RCC 7860 (cell line): ENCODE data around the gene CLDN2.
"Not testable (repeated sequence)": the region's sequence is repeated elsewhere in the genome, so short reads cannot be mapped to it uniquely, and the experiment has no call there.

Experiments used
- DNase-seq: peaks from one replicate; pipeline ENCODE4 v3.0.0-alpha.2; 2015; ENCODE audit warnings: low spot score
- FAIRE-seq: peaks from 2 replicates; lab custom pipeline; 2012; peaks lifted over from hg19 to GRCh38; lab: Jason Lieb, UNC

The CLDN2 gene, protein sequence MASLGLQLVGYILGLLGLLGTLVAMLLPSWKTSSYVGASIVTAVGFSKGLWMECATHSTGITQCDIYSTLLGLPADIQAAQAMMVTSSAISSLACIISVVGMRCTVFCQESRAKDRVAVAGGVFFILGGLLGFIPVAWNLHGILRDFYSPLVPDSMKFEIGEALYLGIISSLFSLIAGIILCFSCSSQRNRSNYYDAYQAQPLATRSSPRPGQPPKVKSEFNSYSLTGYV

GRCh38 chrX:106919932-106920452 is at the start of gene CLDN2:
CLDN2 (plus strand) TSS chrX:106920402; CDS start chrX:106928229, 7,827 bp downstream.
- FAIRE-seq (no peak), DNase-seq (no peak)

- not testable (repeated sequence) for FAIRE-seq
Measured at GRCh38 chrX:106872796-106873195, 47.4 kb upstream of the CLDN2 start.

GRCh38 chrX:106874075-106874474 is 46.1 kb upstream of the CLDN2 start:
- FAIRE-seq (peak; percentile 85), DNase-seq (no peak)

More at GRCh38 chrX:106872796-106873195, 47.4 kb upstream of the CLDN2 start:
- DNase-seq = not testable (repeated sequence)

- FAIRE-seq = no peak
- DNase-seq = no peak
Measured at GRCh38 chrX:106875151-106875550, 45.1 kb upstream of the CLDN2 start.

GRCh38 chrX:106889468-106889867 is 30.7 kb upstream of the CLDN2 start:
- no peak for DNase-seq
- no peak for FAIRE-seq

- FAIRE-seq (no peak), DNase-seq (no peak)
Measured at GRCh38 chrX:106891762-106892460, 28.3 kb upstream of the CLDN2 start.

DNA sequence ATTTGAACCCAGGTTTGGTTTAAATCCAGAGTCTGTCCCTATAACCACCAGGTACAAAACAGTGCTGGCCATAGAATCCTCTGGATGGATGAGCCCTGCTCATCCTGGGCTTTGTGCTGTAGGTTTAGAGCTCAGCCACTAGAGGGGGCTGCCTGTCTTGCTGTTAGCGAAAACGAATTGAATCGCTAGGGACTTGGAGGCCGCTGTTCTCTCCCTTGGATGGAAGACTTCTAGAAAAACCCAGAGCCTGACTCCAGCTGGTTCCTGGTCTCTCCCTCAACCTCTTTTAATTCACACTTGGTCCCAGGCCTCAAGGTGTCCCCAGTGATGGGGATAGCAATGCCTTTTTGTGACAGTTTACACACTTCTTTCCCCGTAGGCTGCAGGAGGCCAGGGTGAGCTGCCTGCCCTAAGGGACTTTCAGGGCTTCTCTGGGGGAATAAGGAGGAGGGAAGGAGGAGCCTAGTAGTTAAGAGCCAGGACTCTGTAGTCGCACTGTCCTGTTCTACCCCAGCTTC is 25.8 kb upstream of the CLDN2 start:
- FAIRE-seq = peak; percentile 37
- DNase-seq = peak; percentile 66

DNA sequence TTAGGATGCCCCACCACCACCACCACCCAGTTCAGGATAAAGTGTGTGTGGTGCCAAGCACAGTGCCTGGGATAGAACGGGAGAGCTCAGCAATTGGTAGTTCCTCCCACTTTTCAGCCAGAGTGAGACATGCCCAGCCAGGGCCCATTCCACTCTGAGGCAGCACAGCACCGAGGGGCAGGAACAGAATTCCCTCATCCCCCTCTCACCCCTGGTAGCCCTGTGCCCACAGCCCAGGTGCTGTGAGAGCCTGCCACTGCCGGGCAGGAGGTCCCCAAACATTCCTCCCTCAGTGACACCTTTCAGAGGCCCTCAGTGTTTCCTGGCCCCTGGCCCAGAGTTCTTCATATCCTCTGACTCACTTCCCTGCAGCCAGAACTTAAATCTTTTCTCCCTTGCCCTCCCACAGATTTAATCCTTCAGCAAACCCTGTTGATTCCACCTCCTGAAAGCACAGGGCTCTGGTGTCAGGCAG is 25.2 kb upstream of the CLDN2 start:
- FAIRE-seq = peak; percentile 93

DNA sequence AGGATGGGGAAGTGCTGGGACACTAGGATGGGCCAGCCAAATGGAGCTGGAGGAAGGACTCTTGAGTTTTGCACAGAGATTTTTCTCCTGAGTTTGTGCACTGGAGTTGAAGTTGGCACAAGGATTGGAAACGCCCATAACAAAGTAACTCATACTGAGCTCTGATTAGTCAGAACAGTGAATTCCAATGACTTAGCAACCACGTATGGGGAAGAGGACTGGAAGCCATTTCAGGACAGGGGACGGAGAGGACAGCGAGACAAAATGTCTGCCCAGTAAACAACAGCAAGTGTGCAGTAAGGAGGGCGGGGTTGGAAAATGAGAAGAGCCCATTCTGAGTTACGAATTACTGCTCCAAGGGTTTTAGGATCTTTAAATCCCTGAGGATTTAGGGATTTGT is 22.9 kb upstream of the CLDN2 start:
- DNase-seq = peak; percentile 21
- no peak for FAIRE-seq

More for the DNA sequence above, 25.2 kb upstream of the CLDN2 start:
- DNase-seq = peak; percentile 77

- DNase-seq = peak; percentile 68
- peak; percentile 75 for FAIRE-seq
Measured at GRCh38 chrX:106898462-106898861, 21.7 kb upstream of the CLDN2 start.

GRCh38 chrX:106899276-106899675 is 20.9 kb upstream of the CLDN2 start:
- DNase-seq (peak; percentile 10), FAIRE-seq (peak; percentile 7)

DNA sequence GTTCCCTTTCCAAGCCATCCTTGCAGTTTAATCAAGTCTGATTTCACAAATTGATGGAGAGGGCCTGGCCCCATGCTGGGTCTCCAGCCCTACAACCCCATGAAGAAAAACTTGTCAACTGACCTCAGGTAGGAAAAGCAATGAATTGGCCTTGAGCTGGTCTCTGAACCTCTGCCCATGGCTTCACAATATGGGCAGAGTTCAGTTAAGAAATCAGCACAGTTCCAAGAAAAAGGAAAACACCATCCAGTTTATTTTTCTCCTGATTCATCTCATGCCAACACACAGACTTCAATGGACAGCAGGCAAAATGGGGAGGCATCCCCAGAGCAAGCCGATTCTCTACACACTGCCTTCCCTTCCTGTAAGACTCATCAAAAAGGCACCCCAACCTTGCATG is 20.4 kb upstream of the CLDN2 start:
- FAIRE-seq (no peak), DNase-seq (no peak)

DNA sequence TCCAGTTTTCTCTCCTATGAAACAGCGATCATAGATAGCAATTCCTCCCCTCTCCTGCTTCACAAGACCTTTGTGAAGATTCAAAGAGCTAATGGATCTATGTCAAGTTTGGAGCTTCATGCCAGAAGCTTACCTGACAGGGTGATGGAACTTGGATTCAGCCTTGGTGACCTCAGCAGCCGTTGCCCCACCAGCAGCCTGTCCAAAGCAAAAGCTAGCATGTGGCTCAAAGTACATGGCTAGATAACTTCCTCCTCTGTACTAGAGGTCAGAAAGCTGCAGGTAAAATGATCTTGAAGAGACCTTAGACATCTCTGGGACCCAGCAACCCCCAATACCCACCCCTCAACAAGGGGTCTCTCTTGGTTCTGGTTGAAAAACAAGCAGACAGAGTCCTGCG is 18.9 kb upstream of the CLDN2 start:
- no peak for FAIRE-seq
- no peak for DNase-seq

GRCh38 chrX:106901781-106902219 is 18.4 kb upstream of the CLDN2 start:
- FAIRE-seq (no peak), DNase-seq (no peak)

- DNase-seq (no peak), FAIRE-seq (no peak)
Measured at GRCh38 chrX:106902684-106903083, 17.5 kb upstream of the CLDN2 start.

- DNase-seq = no peak
Measured at GRCh38 chrX:106903291-106903824, 16.8 kb upstream of the CLDN2 start, which contains the start of gene RIPPLY1. RIPPLY1 (minus strand) TSS chrX:106903341; CDS start chrX:106903287, 54 bp downstream.

GRCh38 chrX:106903856-106904528 is 16.2 kb upstream of the CLDN2 start:
- DNase-seq (no peak), FAIRE-seq (no peak)

More at GRCh38 chrX:106903291-106903824, 16.8 kb upstream of the CLDN2 start, which contains the start of gene RIPPLY1:
- no peak for FAIRE-seq

DNA sequence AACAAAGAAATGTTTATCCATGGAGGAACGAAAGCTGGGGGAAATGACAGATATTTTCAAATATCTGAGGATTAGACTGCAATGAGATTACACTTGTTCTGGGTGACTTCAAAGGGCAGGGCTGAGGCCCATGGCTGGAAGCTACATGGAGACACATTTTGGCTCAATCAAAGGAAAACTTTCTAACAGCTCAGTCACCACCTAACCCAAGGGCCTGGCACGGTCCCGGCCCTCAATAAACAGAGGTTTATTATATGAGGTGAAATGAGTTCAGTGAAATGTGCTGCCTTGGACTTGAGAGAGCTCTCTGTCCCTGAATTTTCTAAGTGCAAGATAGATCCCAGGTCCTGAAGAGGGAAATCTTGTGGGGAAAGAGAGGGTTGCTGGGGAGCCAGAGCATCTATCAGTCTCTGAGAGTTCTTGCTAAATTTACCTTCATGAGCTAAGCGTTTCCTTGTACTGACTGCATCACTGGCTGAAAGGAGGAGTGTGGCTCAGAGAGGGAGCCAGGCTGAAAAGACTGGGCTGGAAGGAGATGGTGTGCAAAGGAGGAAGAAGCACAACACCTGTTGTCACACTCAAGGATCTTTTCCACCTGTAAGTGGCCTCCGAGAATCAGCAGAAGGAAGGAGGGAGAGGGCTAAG is 15.0 kb upstream of the CLDN2 start:
- no peak for FAIRE-seq
- DNase-seq = no peak

DNA sequence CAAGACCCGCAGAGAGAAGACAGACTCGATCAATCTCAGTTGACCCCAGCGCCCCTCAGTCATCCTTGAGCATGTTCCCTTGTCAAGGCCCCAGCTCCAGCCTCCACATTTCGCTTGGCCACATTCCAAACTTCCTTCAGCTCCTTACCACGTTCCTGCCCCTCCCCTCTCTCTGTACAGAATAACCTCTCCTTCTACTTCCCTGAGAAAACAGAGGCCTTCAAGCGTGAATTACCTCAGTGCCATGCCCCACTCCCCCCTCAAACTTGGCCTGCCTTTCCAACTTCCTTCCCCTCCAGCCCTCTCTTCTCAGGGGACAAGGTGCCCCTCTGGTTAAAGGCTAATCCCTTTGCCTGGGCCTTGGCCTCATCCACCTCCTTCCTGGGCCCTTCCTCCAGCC is 13.8 kb upstream of the CLDN2 start:
- FAIRE-seq = peak; percentile 86
- peak; percentile 69 for DNase-seq

GRCh38 chrX:106912864-106913263 is 7.3 kb upstream of the CLDN2 start:
- DNase-seq (no peak), FAIRE-seq (peak; percentile 2)
